Trophoblast cell (in vitro differentiated cells and primary cell): ENCODE results near the gene TEF.

Experiments
- DNase-seq, 2 donors: peaks; one replicate each; pipeline ENCODE4 v3.0.0-alpha.2; 2016
- H2AFZ ChIP-seq: 2 replicates; pipeline ENCODE4 v1.6.1; 2013; ENCODE audit warnings: low read length, moderate library complexity, mild to moderate bottlenecking; ENCODE audit not compliant: insufficient read depth, poor library complexity
- H2AK5ac ChIP-seq: 2 replicates; pipeline ENCODE4 v1.6.1; 2013; ENCODE audit warnings: mild to moderate bottlenecking, low read length
- H2BK120ac ChIP-seq: 2 replicates; pipeline ENCODE4 v1.6.1; 2013; ENCODE audit warnings: low read length, mild to moderate bottlenecking, moderate library complexity; ENCODE audit not compliant: insufficient read depth, poor library complexity
- H2BK12ac ChIP-seq: 2 replicates; pipeline ENCODE4 v1.6.1; 2013; ENCODE audit warnings: mild to moderate bottlenecking, low read length, moderate library complexity
- H2BK5ac ChIP-seq: 2 replicates; pipeline ENCODE4 v1.6.1; 2013; ENCODE audit warnings: low read length, low read depth, moderate library complexity, mild to moderate bottlenecking; ENCODE audit not compliant: poor library complexity
- H3K14ac ChIP-seq: 2 replicates; pipeline ENCODE4 v1.6.1; 2013; ENCODE audit warnings: mild to moderate bottlenecking, low read length
- H3K18ac ChIP-seq: 2 replicates; pipeline ENCODE4 v1.6.1; 2013; ENCODE audit warnings: mild to moderate bottlenecking, low read length
- H3K23ac ChIP-seq: 2 replicates; pipeline ENCODE4 v1.6.1; 2013; ENCODE audit warnings: low read length
- H3K27ac ChIP-seq: 2 replicates; pipeline ENCODE4 v1.5.1; 2013; ENCODE audit warnings: low read depth, mild to moderate bottlenecking, inconsistent platforms, low read length, moderate library complexity
- H3K27me3 ChIP-seq: 2 replicates; pipeline ENCODE4 v1.6.1; 2013; ENCODE audit warnings: inconsistent platforms, mild to moderate bottlenecking, low read length, moderate library complexity; ENCODE audit not compliant: insufficient read depth
- H3K36me3 ChIP-seq, 2 experiments: 1 replicate in 1 of 2; 2 replicates in 1 of 2; pipeline ENCODE4 v1.6.1; 2013; ENCODE audit warnings: low read length in 2 of 2, mild to moderate bottlenecking in 2 of 2, moderate library complexity in 1 of 2; ENCODE audit not compliant: insufficient read depth in 2 of 2, control insufficient read depth in 1 of 2
- H3K4ac ChIP-seq: 2 replicates; pipeline ENCODE4 v1.6.1; 2013; ENCODE audit warnings: low read depth, mild to moderate bottlenecking, low read length, moderate library complexity
- H3K4me1 ChIP-seq, 2 experiments: 1 replicate in 1 of 2; 2 replicates in 1 of 2; pipeline ENCODE4 v1.6.1; 2013; ENCODE audit warnings: low read length in 2 of 2, mild to moderate bottlenecking in 2 of 2, moderate library complexity in 1 of 2; ENCODE audit not compliant: insufficient read depth in 2 of 2, control insufficient read depth in 1 of 2
- H3K4me2 ChIP-seq: 2 replicates; pipeline ENCODE4 v1.6.1; 2013; ENCODE audit warnings: inconsistent platforms, mild to moderate bottlenecking, low read length, moderate library complexity
- H3K4me3 ChIP-seq: 2 replicates; pipeline ENCODE4 v1.5.1; 2013; ENCODE audit warnings: mild to moderate bottlenecking, low read depth, low read length, inconsistent platforms
- H3K79me1 ChIP-seq: one replicate; pipeline ENCODE4 v1.6.1; 2013; ENCODE audit warnings: low read length
- H3K79me2 ChIP-seq: 2 replicates; pipeline ENCODE4 v1.6.1; 2013; ENCODE audit warnings: low read length, mild to moderate bottlenecking; ENCODE audit not compliant: control insufficient read depth, insufficient read depth, poor library complexity
- H3K9ac ChIP-seq: 2 replicates; pipeline ENCODE4 v1.6.1; 2013; ENCODE audit warnings: mild to moderate bottlenecking, low read length
- H3K9me3 ChIP-seq: 2 replicates; pipeline ENCODE4 v1.6.1; 2013; ENCODE audit warnings: low read depth, mild to moderate bottlenecking, control low read depth, inconsistent platforms, low read length; ENCODE audit not compliant: insufficient read depth
- H4K12ac ChIP-seq: 2 replicates; pipeline ENCODE4 v1.6.1; 2013; ENCODE audit warnings: low read depth, mild to moderate bottlenecking, low read length, moderate library complexity
- H4K8ac ChIP-seq: 2 replicates; pipeline ENCODE4 v1.6.1; 2013; ENCODE audit warnings: low read depth, mild to moderate bottlenecking, low read length, moderate library complexity
- H4K91ac ChIP-seq: one replicate; pipeline ENCODE4 v1.6.1; 2013; ENCODE audit warnings: low read depth, mild to moderate bottlenecking, low read length, moderate library complexity
- WGBS: extraction: QIAGEN DNeasy Blood & Tissue Kit; methylation state at CpG from one replicate; pipeline ENCODE4 v1.1.7; 2013; ENCODE audit warnings: missing lambda C conversion rate; ENCODE audit not compliant: insufficient read length, insufficient coverage; ENCODE audit errors: extremely low coverage; 5-methylcytosine and 5-hydroxymethylcytosine counted together

The TEF gene

GRCh38 chr22:41362615-41363014 is 19.1 kb upstream of the TEF start:
- Histone ChIP-seq H3K27ac (no peak overlapping the region), H4K8ac (no peak overlapping the region), H3K79me2 (no peaks in the 10 kb centered on the region)

GRCh38 chr22:41364233-41364632 is 17.5 kb upstream of the TEF start:
- H2BK5ac ChIP-seq: no peak overlapping the region
- no peak overlapping the region for H3K27ac ChIP-seq
- no peak overlapping the region for H3K14ac ChIP-seq
- no peak overlapping the region for H2BK120ac ChIP-seq
- no peak overlapping the region for H4K12ac ChIP-seq
- peak in 1 of 2 donors; percentile 29 for DNase-seq
- H2AK5ac ChIP-seq: no peak overlapping the region
- no peaks in the 10 kb centered on the region for H3K9me3 ChIP-seq
- no peak overlapping the region for H3K9ac ChIP-seq
- no CpG with 5 or more reads among the region's 6 CpGs for WGBS
- no peak overlapping the region for H4K91ac ChIP-seq
- H2BK12ac ChIP-seq: no peak overlapping the region
- H3K4me1 ChIP-seq: peaks cover 5% of the 10 kb centered on the region in 2 experiments
- H4K8ac ChIP-seq: no peak overlapping the region
- no peak overlapping the region for H3K18ac ChIP-seq
- H3K27me3 ChIP-seq: no peaks in the 10 kb centered on the region
- no peak overlapping the region for H3K4me3 ChIP-seq
- no peak overlapping the region for H2AFZ ChIP-seq
- no peak overlapping the region for H3K4me2 ChIP-seq
- H3K23ac ChIP-seq: no peak overlapping the region
- H3K79me2 ChIP-seq: no peaks in the 10 kb centered on the region
- H3K36me3 ChIP-seq: peaks cover 0 to 3% of the 10 kb centered on the region in 2 experiments
- H3K4ac ChIP-seq: no peak overlapping the region
- H3K79me1 ChIP-seq: no peaks in the 10 kb centered on the region

More at GRCh38 chr22:41362615-41363014, 19.1 kb upstream of the TEF start:
- H2BK12ac ChIP-seq: no peak overlapping the region
- no peaks in the 10 kb centered on the region for H3K27me3 ChIP-seq
- H4K91ac ChIP-seq: no peak overlapping the region
- H3K4ac ChIP-seq: no peak overlapping the region
- no peak overlapping the region for H4K12ac ChIP-seq
- no peak overlapping the region for H2AFZ ChIP-seq
- no peaks in the 10 kb centered on the region for H3K79me1 ChIP-seq
- DNase-seq: no peak
- no peak overlapping the region for H2BK5ac ChIP-seq
- H3K9me3 ChIP-seq: no peaks in the 10 kb centered on the region
- H3K9ac ChIP-seq: no peak overlapping the region
- peaks cover 10 to 12% of the 10 kb centered on the region in 2 experiments for H3K36me3 ChIP-seq
- no peak overlapping the region for H3K18ac ChIP-seq
- no peak overlapping the region for H2BK120ac ChIP-seq
- no peak overlapping the region for H3K4me2 ChIP-seq
- H3K4me1 ChIP-seq: peaks cover 5% of the 10 kb centered on the region in 2 experiments
- H2AK5ac ChIP-seq: no peak overlapping the region
- no peak overlapping the region for H3K4me3 ChIP-seq
- no peak overlapping the region for H3K14ac ChIP-seq
- no CpG with 5 or more reads among the region's 5 CpGs for WGBS
- H3K23ac ChIP-seq: no peak overlapping the region

GRCh38 chr22:41364955-41365354 is 16.8 kb upstream of the TEF start:
- H3K4me1 ChIP-seq: peaks cover 0 to 5% of the 10 kb centered on the region in 2 experiments
- no peaks in the 10 kb centered on the region for H3K79me1 ChIP-seq
- H4K8ac ChIP-seq: no peak overlapping the region
- H3K4me2 ChIP-seq: no peak overlapping the region
- H3K23ac ChIP-seq: no peak overlapping the region
- no peaks in the 10 kb centered on the region for H3K27me3 ChIP-seq
- DNase-seq: peak; percentile 35 to 70
- no peak overlapping the region for H3K18ac ChIP-seq
- no peak overlapping the region for H2BK12ac ChIP-seq
- no peaks in the 10 kb centered on the region for H3K9me3 ChIP-seq
- H3K36me3 ChIP-seq: peaks cover 0 to 3% of the 10 kb centered on the region in 2 experiments
- H3K79me2 ChIP-seq: no peaks in the 10 kb centered on the region
- no CpG with 5 or more reads among the region's 8 CpGs for WGBS
- H3K14ac ChIP-seq: no peak overlapping the region
- no peak overlapping the region for H3K4ac ChIP-seq
- no peak overlapping the region for H3K4me3 ChIP-seq
- H2AK5ac ChIP-seq: no peak overlapping the region
- no peak overlapping the region for H3K9ac ChIP-seq
- H2BK5ac ChIP-seq: no peak overlapping the region
- H4K91ac ChIP-seq: no peak overlapping the region
- H2AFZ ChIP-seq: no peak overlapping the region
- H2BK120ac ChIP-seq: no peak overlapping the region
- H3K27ac ChIP-seq: no peak overlapping the region
- no peak overlapping the region for H4K12ac ChIP-seq

- no peak overlapping the region for H4K8ac ChIP-seq
- H2BK120ac ChIP-seq: no peak overlapping the region
- no peak overlapping the region for H3K9ac ChIP-seq
- H3K27me3 ChIP-seq: no peaks in the 10 kb centered on the region
- no peak overlapping the region for H3K18ac ChIP-seq
- no peak overlapping the region for H3K4ac ChIP-seq
- no peak overlapping the region for H2AK5ac ChIP-seq
- no peak overlapping the region for H2BK12ac ChIP-seq
- no peak overlapping the region for H4K12ac ChIP-seq
- no CpG with 5 or more reads among the region's 5 CpGs for WGBS
- peaks cover 0 to under 1% of the 10 kb centered on the region in 2 experiments for H3K4me1 ChIP-seq
- H3K9me3 ChIP-seq: no peaks in the 10 kb centered on the region
- no peak overlapping the region for H3K4me2 ChIP-seq
- no peak overlapping the region for H3K23ac ChIP-seq
- H4K91ac ChIP-seq: no peak overlapping the region
- no peak overlapping the region for H3K4me3 ChIP-seq
- no peak overlapping the region for H3K27ac ChIP-seq
- H3K79me1 ChIP-seq: no peaks in the 10 kb centered on the region
- peaks cover 0 to 3% of the 10 kb centered on the region in 2 experiments for H3K36me3 ChIP-seq
- no peak overlapping the region for H2AFZ ChIP-seq
- no peaks in the 10 kb centered on the region for H3K79me2 ChIP-seq
- H3K14ac ChIP-seq: no peak overlapping the region
- H2BK5ac ChIP-seq: no peak overlapping the region
- DNase-seq: no peak
Measured at GRCh38 chr22:41365425-41365824, 16.3 kb upstream of the TEF start.
